Prostate gland (tissue), 2 donors: ENCODE measurements around the gene NDUFAF5.
A peak's percentile ranks its signal among the peaks of the same experiment; 100 is the strongest.

Experiments
- CTCF ChIP-seq, 4 experiments: fragments of 200-600 bp in 2 of 4; fragments of 450-650 bp in 2 of 4; sonication (generic) in 2 of 4; IDR thresholded peaks; 1 replicate in 3 of 4; 2 replicates in 1 of 4; pipeline ENCODE4 v1.5.1; 2016 to 2019; ENCODE audit warnings: antibody characterized with exemption in 4 of 4, mild to moderate bottlenecking in 2 of 4, moderate library complexity in 2 of 4
- POLR2A ChIP-seq: fragments of 450-650 bp; IDR thresholded peaks from one replicate; pipeline ENCODE4 v1.6.1; 2016; ENCODE audit warnings: antibody characterized with exemption, mild to moderate bottlenecking
- POLR2AphosphoS5 ChIP-seq: sonication (generic); formaldehyde crosslinking; IDR thresholded peaks from one replicate; pipeline ENCODE4 v1.6.1; 2017; ENCODE audit warnings: antibody characterized with exemption

- peak in 3 of 4 experiments; percentile 27 to 55 (median 36) for TF ChIP-seq CTCF (IDR thresholded peaks at IDR 0.05)
- TF ChIP-seq POLR2A: no peak
- TF ChIP-seq POLR2AphosphoS5: no peak
These were observed 12.9 kb upstream of the NDUFAF5 start for GRCh38 chr20:13771853-13772453.
